SU-DHL-6 (cell line): ENCODE results near the gene KRTAP17-1.

Experiments
- H2AFZ ChIP-seq: fragments of 200-600 bp; sonication (generic); 2 replicates; pipeline ENCODE4 v1.6.1; 2014; ENCODE audit warnings: low read depth, mild to moderate bottlenecking, moderate library complexity, mixed read lengths, antibody characterized with exemption, low read length; ENCODE audit not compliant: severe bottlenecking
- H3F3A ChIP-seq: fragments of 200-600 bp; shearing (Covaris generic); 2 replicates; pipeline ENCODE4 v1.6.0; 2016; ENCODE audit warnings: antibody characterized with exemption, mild to moderate bottlenecking; ENCODE audit not compliant: insufficient read depth
- H3K27ac ChIP-seq: fragments of 200-600 bp; sonication (generic); 2 replicates; pipeline ENCODE4 v1.5.1; 2016; ENCODE audit warnings: low read depth, mild to moderate bottlenecking, low read length, moderate library complexity, mixed read lengths
- H3K27me3 ChIP-seq: fragments of 200-600 bp; sonication (generic), shearing (Covaris generic); 2 replicates; pipeline ENCODE4 v1.6.0; 2014; ENCODE audit warnings: mild to moderate bottlenecking, low read length
- H3K36me3 ChIP-seq: fragments of 200-600 bp; sonication (generic); 2 replicates; pipeline ENCODE4 v1.6.1; 2014; ENCODE audit warnings: mild to moderate bottlenecking, low read length, mixed read lengths
- H3K4me2 ChIP-seq: fragments of 300-600, 200-600 bp; shearing (Covaris generic), sonication (generic); 2 replicates; pipeline ENCODE4 v1.6.0; 2014; ENCODE audit warnings: low read length, low read depth, mild to moderate bottlenecking; ENCODE audit not compliant: poor library complexity, severe bottlenecking
- H3K4me3 ChIP-seq: fragments of 200-600 bp; sonication (generic); 2 replicates; pipeline ENCODE4 v1.5.1; 2014; ENCODE audit warnings: antibody characterized with exemption, low read length, mild to moderate bottlenecking, mixed read lengths; ENCODE audit not compliant: insufficient read depth, poor library complexity, severe bottlenecking
- H3K79me2 ChIP-seq: fragments of 200-600 bp; sonication (generic); 2 replicates; pipeline ENCODE4 v1.6.1; 2014; ENCODE audit warnings: mild to moderate bottlenecking, low read length, moderate library complexity; ENCODE audit not compliant: insufficient read depth
- H3K9ac ChIP-seq: fragments of 200-600 bp; sonication (generic); 2 replicates; pipeline ENCODE4 v1.7.0; 2014; ENCODE audit warnings: mild to moderate bottlenecking, low read length
- H3K9me2 ChIP-seq: fragments of 200-600 bp; sonication (generic); replicated peaks from 2 replicates; pipeline ENCODE4 v1.6.1; 2014; ENCODE audit warnings: low read length; ENCODE audit not compliant: insufficient read depth
- H3K9me3 ChIP-seq: fragments of 200-600 bp; sonication (generic); 2 replicates; pipeline ENCODE4 v1.6.1; 2014; ENCODE audit warnings: low read length, mixed read lengths; ENCODE audit not compliant: insufficient read depth
- H4K20me1 ChIP-seq: fragments of 200-600 bp; sonication (generic); 2 replicates; pipeline ENCODE4 v1.6.1; 2014; ENCODE audit warnings: low read depth, mild to moderate bottlenecking, antibody characterized with exemption, low read length, moderate library complexity, mixed read lengths
- CTCF ChIP-seq: fragments of 200-600 bp; sonication (generic); IDR thresholded peaks from one replicate; pipeline ENCODE4 v1.5.1; 2017; ENCODE audit warnings: antibody characterized with exemption, mild to moderate bottlenecking, low read length, moderate library complexity; ENCODE audit not compliant: insufficient read depth, poor library complexity, severe bottlenecking
- EZH2phosphoT487 ChIP-seq: fragments of 200-600 bp; sonication (generic), shearing (Covaris generic); conservative IDR thresholded peaks from 2 replicates; pipeline ENCODE4 v1.6.1; 2018; ENCODE audit warnings: mild to moderate bottlenecking, antibody characterized with exemption, low read length, moderate library complexity, mixed read lengths

KRTAP17-1 gene

DNA sequence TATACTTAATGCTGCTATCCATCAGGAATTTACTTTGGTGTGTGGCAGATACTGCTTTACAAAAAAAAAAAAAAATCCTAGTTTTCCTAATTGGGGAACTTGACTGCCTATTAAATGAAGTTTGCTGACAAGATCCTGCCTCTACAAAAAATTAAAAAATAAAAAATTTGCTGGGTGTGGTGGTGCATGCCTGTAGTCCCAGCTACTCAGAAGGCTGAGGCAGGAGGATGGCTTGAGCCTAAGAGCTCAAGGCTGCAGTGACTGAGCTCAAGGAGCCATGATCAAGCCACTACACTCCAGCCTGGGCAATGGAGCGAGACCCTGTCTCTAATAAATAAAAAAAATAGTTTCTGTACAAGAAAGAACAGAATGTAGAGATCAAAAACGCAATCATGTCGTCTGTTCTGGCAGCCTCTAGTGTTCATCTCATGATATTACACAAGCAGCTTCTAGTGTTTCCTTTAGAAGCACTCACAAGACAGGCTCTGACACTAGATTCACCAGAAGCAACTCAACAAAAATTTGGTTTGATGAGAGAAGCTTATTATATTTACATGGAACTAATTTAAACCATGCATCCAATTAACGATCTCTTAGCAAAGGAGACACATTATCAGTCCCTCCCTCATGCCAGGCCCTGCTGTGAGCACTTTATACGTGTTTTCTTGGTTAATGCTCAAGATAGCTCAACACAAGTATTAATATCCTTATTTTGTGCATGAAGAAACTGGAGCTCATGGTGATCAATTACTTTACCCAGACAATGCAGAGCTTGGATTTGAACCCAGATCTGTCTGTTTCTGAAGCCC lies 6.8 kb upstream of the KRTAP17-1 start:
- no peaks in the 10 kb centered on the region for H3K79me2 ChIP-seq
- 0 out of 2 replicates have a peak, but pooled peaks cover 3% of the 10 kb centered on the region for H3K36me3 ChIP-seq
- no peak overlapping the region for H3K4me2 ChIP-seq
- no peaks in the 10 kb centered on the region for H4K20me1 ChIP-seq
- H2AFZ ChIP-seq = no peak overlapping the region
- H3K9me3 ChIP-seq = peaks cover 8% of the 10 kb centered on the region; the same call in 1 of the 2 replicates
- no peak for TF ChIP-seq EZH2phosphoT487
- TF ChIP-seq CTCF = peak; percentile 53
- no peak overlapping the region for H3K4me3 ChIP-seq
- no peaks in the 10 kb centered on the region for H3K27me3 ChIP-seq
- no peaks in the 10 kb centered on the region for H3F3A ChIP-seq
- no peak overlapping the region for H3K9ac ChIP-seq
- H3K9me2 ChIP-seq = no peaks in the 10 kb centered on the region
- no peak overlapping the region for H3K27ac ChIP-seq

DNA sequence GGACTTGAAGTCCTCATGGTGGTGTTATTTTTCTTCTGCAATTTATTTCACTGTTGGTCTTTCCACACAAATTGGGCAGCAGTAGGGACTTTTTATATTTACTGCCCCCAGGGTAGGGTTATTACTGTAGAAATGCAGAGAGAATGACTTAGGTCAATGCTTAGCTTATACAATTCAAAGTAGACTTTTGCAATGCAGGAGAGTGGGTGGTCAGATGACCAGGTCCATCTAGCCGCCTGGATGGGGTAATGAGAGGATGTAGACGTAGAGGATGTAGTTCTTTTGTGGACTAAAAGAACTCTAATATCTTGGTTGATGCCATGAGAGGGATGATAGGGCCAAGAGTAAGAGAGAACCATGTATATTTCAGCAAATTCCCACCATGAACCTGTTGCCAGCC lies 2.7 kb upstream of the KRTAP17-1 start:
- no peaks in the 10 kb centered on the region for H3F3A ChIP-seq
- H3K27me3 ChIP-seq = no peaks in the 10 kb centered on the region
- H3K36me3 ChIP-seq = 0 out of 2 replicates have a peak, but pooled peaks cover 3% of the 10 kb centered on the region
- H3K4me3 ChIP-seq = no peak overlapping the region
- H3K79me2 ChIP-seq = no peaks in the 10 kb centered on the region
- no peak overlapping the region for H3K9ac ChIP-seq
- peaks cover 8% of the 10 kb centered on the region; the same call in 1 of the 2 replicates for H3K9me3 ChIP-seq
- H4K20me1 ChIP-seq = no peaks in the 10 kb centered on the region
- no peak overlapping the region for H3K4me2 ChIP-seq
- no peak overlapping the region for H3K27ac ChIP-seq
- H2AFZ ChIP-seq = no peak overlapping the region
- no peak for TF ChIP-seq CTCF
- no peak for TF ChIP-seq EZH2phosphoT487
- H3K9me2 ChIP-seq = no peaks in the 10 kb centered on the region

DNA sequence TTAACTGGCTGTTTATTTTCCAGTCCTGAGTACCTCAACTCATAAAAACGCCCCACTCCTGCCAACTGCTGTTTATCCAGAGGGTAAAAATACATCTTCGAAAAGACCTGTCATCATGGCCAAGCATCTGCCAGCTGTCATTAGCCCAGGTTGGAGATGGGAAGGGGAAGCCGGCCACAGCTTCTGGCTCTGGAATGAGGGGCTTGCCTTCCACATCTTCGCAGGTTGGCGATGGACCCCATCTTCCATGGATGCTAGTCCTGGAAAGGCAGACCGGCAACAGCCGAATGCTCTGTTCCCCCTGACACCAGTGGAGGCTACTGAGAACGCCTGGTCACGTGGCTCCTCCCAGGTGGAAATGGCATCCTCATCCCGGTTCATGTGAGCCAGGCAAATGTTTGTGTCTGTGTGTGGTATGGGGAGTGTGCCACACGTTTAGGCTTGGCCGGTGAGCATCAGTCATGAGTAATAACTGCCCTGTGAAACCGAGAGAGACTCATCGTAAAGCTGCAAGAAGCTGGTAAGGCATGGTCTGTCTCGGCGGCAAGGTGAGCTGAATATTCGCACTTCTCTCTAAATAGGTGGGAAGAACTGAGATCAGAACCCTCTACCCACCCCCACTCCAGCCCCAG lies 420 bp upstream of the KRTAP17-1 start:
- TF ChIP-seq CTCF (no peak), EZH2phosphoT487 (no peak)
- Histone ChIP-seq H3K4me3 (no peak overlapping the region), H4K20me1 (no peaks in the 10 kb centered on the region), H3K27me3 (no peaks in the 10 kb centered on the region), H3K9me3 (peaks cover 8% of the 10 kb centered on the region; the same call in 1 of the 2 replicates), H3K4me2 (no peak overlapping the region), H3K27ac (no peak overlapping the region), H3K9ac (no peak overlapping the region), H3F3A (no peaks in the 10 kb centered on the region), H3K36me3 (0 out of 2 replicates have a peak, but pooled peaks cover 3% of the 10 kb centered on the region), H3K79me2 (no peaks in the 10 kb centered on the region), H3K9me2 (no peaks in the 10 kb centered on the region), H2AFZ (no peak overlapping the region)
